MM.1S (cell line): ENCODE measurements around the gene LRMDA.

Experiments
- DNase-seq: peaks from one replicate; pipeline ENCODE4 v3.0.0-alpha.2; 2015
- H2AFZ ChIP-seq: fragments of 300-600 bp; sonication (generic); 2 replicates; pipeline ENCODE4 v1.6.0; 2016; ENCODE audit warnings: antibody characterized with exemption, low read length
- H3F3A ChIP-seq: fragments of 300-600 bp; sonication (generic); 2 replicates; pipeline ENCODE4 v1.6.1; 2016; ENCODE audit warnings: mild to moderate bottlenecking, antibody characterized with exemption, low read length, moderate library complexity, mixed read lengths; ENCODE audit not compliant: insufficient read depth
- H3K27ac ChIP-seq: fragments of 300-600 bp; sonication (generic); 2 replicates; pipeline ENCODE4 v1.5.1; 2016; ENCODE audit warnings: mild to moderate bottlenecking, low read length
- H3K27me3 ChIP-seq: fragments of 300-600 bp; sonication (generic); replicated peaks from 2 replicates; pipeline ENCODE4 v1.6.0; 2016; ENCODE audit warnings: low read length; ENCODE audit not compliant: insufficient read depth
- H3K36me3 ChIP-seq: fragments of 300-600 bp; sonication (generic); replicated peaks from 2 replicates; pipeline ENCODE4 v1.6.1; 2016; ENCODE audit warnings: mild to moderate bottlenecking, low read length, mixed read lengths; ENCODE audit not compliant: insufficient read depth
- H3K4me1 ChIP-seq: fragments of 300-600 bp; sonication (generic); 2 replicates; pipeline ENCODE4 v1.6.1; 2016; ENCODE audit warnings: low read length, mixed read lengths
- H3K4me2 ChIP-seq: fragments of 300-600 bp; sonication (generic); 2 replicates; pipeline ENCODE4 v1.6.0; 2016; ENCODE audit warnings: low read depth, low read length
- H3K4me3 ChIP-seq: fragments of 300-600 bp; sonication (generic); 2 replicates; pipeline ENCODE4 v1.5.1; 2016; ENCODE audit warnings: low read length, mixed read lengths
- H3K79me2 ChIP-seq: fragments of 300-600 bp; sonication (generic); 2 replicates; pipeline ENCODE4 v1.6.1; 2016; ENCODE audit warnings: mixed run types, low read length, mixed read lengths
- H3K9ac ChIP-seq: fragments of 300-600 bp; sonication (generic); 2 replicates; pipeline ENCODE4 v1.6.1; 2016; ENCODE audit warnings: low read length, mixed read lengths
- H3K9me2 ChIP-seq: fragments of 300-600 bp; sonication (generic); replicated peaks from 2 replicates; pipeline ENCODE4 v1.6.1; 2016; ENCODE audit warnings: mild to moderate bottlenecking, low read length, mixed read lengths; ENCODE audit not compliant: insufficient read depth
- H3K9me3 ChIP-seq: fragments of 300-600 bp; sonication (generic); replicated peaks from 2 replicates; pipeline ENCODE4 v1.6.1; 2016; ENCODE audit warnings: mild to moderate bottlenecking, low read length, mixed read lengths; ENCODE audit not compliant: insufficient read depth
- H4K20me1 ChIP-seq: fragments of 300-600 bp; sonication (generic); 2 replicates; pipeline ENCODE4 v1.6.1; 2016; ENCODE audit warnings: mild to moderate bottlenecking, low read length, moderate library complexity, mixed read lengths; ENCODE audit not compliant: insufficient read depth
- EZH2 ChIP-seq: fragments of 300-600 bp; sonication (generic); optimal IDR thresholded peaks from 2 replicates; pipeline ENCODE3; 2017; ENCODE audit warnings: low read depth, mild to moderate bottlenecking, antibody characterized with exemption, low read length, mixed read lengths
- EZH2phosphoT487 ChIP-seq: fragments of 300-600 bp; sonication (generic); IDR thresholded peaks from 2 replicates; pipeline ENCODE4 v1.6.1; 2018; ENCODE audit warnings: antibody characterized with exemption, low read length
- TF ChIP-seq, protein P1 (sequence below): fragments of 300-600 bp; sonication (generic); IDR thresholded peaks from 2 replicates; pipeline ENCODE4 v1.5.1; 2016; ENCODE audit warnings: antibody characterized with exemption, low read length, mixed read lengths

The LRMDA gene

DNA sequence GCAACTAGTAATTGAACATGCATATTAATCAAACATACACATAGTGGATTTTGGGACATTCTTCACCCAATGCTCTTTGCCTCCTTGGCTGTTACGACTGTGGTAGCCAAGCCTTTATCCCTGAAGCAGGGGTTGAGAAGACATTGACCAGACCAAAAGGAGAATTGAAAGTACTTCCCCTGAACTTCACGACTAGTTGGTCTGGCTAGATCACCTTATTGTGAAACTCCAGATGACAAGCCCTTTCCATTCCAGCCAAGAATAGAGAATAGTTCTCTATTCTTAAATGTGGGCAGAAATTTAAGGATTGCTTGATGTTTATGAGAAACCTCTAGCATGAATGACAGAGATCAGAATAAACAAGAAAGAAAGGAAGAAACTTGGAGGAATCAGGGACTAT lies 97.0 kb downstream of the LRMDA start:
- no peaks in the 10 kb centered on the region for H3K36me3 ChIP-seq
- H3K27me3 ChIP-seq, result no peaks in the 10 kb centered on the region
- H3K9ac ChIP-seq, result no peak overlapping the region
- no peaks in the 10 kb centered on the region for H4K20me1 ChIP-seq
- DNase-seq, result no peak
- H3K4me2 ChIP-seq, result no peak overlapping the region
- no peaks in the 10 kb centered on the region for H3K79me2 ChIP-seq
- H3K4me1 ChIP-seq, result peaks cover 6% of the 10 kb centered on the region; the same call in 1 of the 2 replicates
- H3K9me2 ChIP-seq, result no peaks in the 10 kb centered on the region
- no peak overlapping the region for H3K4me3 ChIP-seq
- no peak overlapping the region for H3K27ac ChIP-seq
- H3F3A ChIP-seq, result no peaks in the 10 kb centered on the region
- H2AFZ ChIP-seq, result no peak overlapping the region
- TF ChIP-seq, protein P1, sequence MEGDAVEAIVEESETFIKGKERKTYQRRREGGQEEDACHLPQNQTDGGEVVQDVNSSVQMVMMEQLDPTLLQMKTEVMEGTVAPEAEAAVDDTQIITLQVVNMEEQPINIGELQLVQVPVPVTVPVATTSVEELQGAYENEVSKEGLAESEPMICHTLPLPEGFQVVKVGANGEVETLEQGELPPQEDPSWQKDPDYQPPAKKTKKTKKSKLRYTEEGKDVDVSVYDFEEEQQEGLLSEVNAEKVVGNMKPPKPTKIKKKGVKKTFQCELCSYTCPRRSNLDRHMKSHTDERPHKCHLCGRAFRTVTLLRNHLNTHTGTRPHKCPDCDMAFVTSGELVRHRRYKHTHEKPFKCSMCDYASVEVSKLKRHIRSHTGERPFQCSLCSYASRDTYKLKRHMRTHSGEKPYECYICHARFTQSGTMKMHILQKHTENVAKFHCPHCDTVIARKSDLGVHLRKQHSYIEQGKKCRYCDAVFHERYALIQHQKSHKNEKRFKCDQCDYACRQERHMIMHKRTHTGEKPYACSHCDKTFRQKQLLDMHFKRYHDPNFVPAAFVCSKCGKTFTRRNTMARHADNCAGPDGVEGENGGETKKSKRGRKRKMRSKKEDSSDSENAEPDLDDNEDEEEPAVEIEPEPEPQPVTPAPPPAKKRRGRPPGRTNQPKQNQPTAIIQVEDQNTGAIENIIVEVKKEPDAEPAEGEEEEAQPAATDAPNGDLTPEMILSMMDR, result no peak
- no peak for TF ChIP-seq EZH2
- no peak for TF ChIP-seq EZH2phosphoT487
- no peaks in the 10 kb centered on the region for H3K9me3 ChIP-seq

- Histone ChIP-seq H3K4me2 (no peak overlapping the region), H3K9ac (no peak overlapping the region), H3K79me2 (no peaks in the 10 kb centered on the region), H3K4me1 (peaks cover 6% of the 10 kb centered on the region; the same call in 1 of the 2 replicates), H3K27ac (no peak overlapping the region), H2AFZ (no peak overlapping the region), H3K4me3 (no peak overlapping the region), H3K36me3 (no peaks in the 10 kb centered on the region), H3K27me3 (no peaks in the 10 kb centered on the region), H3K9me3 (no peaks in the 10 kb centered on the region), H3F3A (no peaks in the 10 kb centered on the region), H3K9me2 (no peaks in the 10 kb centered on the region), H4K20me1 (no peaks in the 10 kb centered on the region)
- DNase-seq, result no peak
- no peak for TF ChIP-seq EZH2
- TF ChIP-seq, protein P1, result no peak
- no peak for TF ChIP-seq EZH2phosphoT487
Observed at GRCh38 chr10:75530299-75530698, 98.9 kb downstream of the LRMDA start.

GRCh38 chr10:75531571-75532031 lies 100.2 kb downstream of the LRMDA start:
- Histone ChIP-seq H3K36me3 (no peaks in the 10 kb centered on the region), H3K79me2 (no peaks in the 10 kb centered on the region), H3K9me3 (no peaks in the 10 kb centered on the region), H3K27me3 (no peaks in the 10 kb centered on the region), H3K9me2 (no peaks in the 10 kb centered on the region), H3F3A (no peaks in the 10 kb centered on the region), H3K4me2 (no peak overlapping the region), H2AFZ (no peak overlapping the region), H3K4me3 (no peak overlapping the region), H3K4me1 (peaks cover 6% of the 10 kb centered on the region; the same call in 1 of the 2 replicates), H3K27ac (no peak overlapping the region), H3K9ac (no peak overlapping the region), H4K20me1 (no peaks in the 10 kb centered on the region)
- TF ChIP-seq EZH2phosphoT487, result no peak
- TF ChIP-seq, protein P1, result no peak
- TF ChIP-seq EZH2, result no peak
- DNase-seq, result no peak
